Calu3 (cell line): ENCODE data around the gene SLC30A5. TPM values are rescaled to one million over a fixed set of nuclear protein-coding genes. Genes with fewer than 3 reads are reported as not detected.

ENCODE experiments used
- BruUV-seq: library from RNA; stranded (reverse); fragments of 400-500 nt; replicated peaks from 2 replicates; lab custom pipeline; 2021; lab: Mats Ljungman, UMichigan
- CTCF ChIA-PET: fragments of 300-600 bp; sonication (Branson Sonifier 250); formaldehyde crosslinking; loops from one replicate; lab custom pipeline; 2022; ENCODE audit warnings: antibody characterized with exemption; lab: Charles Lee
- DNase-seq: peaks from one replicate; pipeline ENCODE4 v3.0.0; 2022
- H3K27ac Mint-ChIP-seq: one replicate; pipeline ENCODE4 v1.8.0; 2022; ENCODE audit warnings: mixed read lengths; ENCODE audit not compliant: unreplicated experiment
- H3K27me3 Mint-ChIP-seq: one replicate; pipeline ENCODE4 v1.8.0; 2022; ENCODE audit warnings: mixed read lengths; ENCODE audit not compliant: unreplicated experiment
- H3K36me3 Mint-ChIP-seq: one replicate; pipeline ENCODE4 v1.8.0; 2022; ENCODE audit warnings: mild to moderate bottlenecking, moderate library complexity, mixed read lengths; ENCODE audit not compliant: insufficient read depth, unreplicated experiment
- H3K4me1 Mint-ChIP-seq: one replicate; pipeline ENCODE4 v1.8.0; 2022; ENCODE audit warnings: mild to moderate bottlenecking, low read depth, mixed read lengths; ENCODE audit not compliant: unreplicated experiment
- H3K4me3 Mint-ChIP-seq: one replicate; pipeline ENCODE4 v1.8.0; 2022; ENCODE audit warnings: mild to moderate bottlenecking, low read depth, moderate library complexity, mixed read lengths; ENCODE audit not compliant: unreplicated experiment
- H3K9me3 Mint-ChIP-seq: one replicate; pipeline ENCODE4 v1.8.0; 2022; ENCODE audit warnings: low read depth, mixed read lengths; ENCODE audit not compliant: unreplicated experiment
- intact Hi-C: fragments of 100-400 bp; cut with micrococcal nuclease; formaldehyde crosslinking; loops from one replicate; pipeline ENCODE4 v1.10.0; 2022; ENCODE audit not compliant: unreplicated experiment
- total RNA-seq: library from RNA; stranded (reverse); gene quantifications from 2 replicates; pipeline ENCODE4 v1.2.3, GENCODE V29; 2022
- TF ChIP-seq, protein P1 (sequence below): fragments of 200-600 bp; IDR thresholded peaks from one replicate; pipeline ENCODE4 v1.8.0; 2022; ENCODE audit warnings: antibody characterized with exemption; ENCODE audit not compliant: unreplicated experiment

The SLC30A5 gene
- total RNA-seq, 1 experiment from 2014 or later = 51.0 TPM

DNA sequence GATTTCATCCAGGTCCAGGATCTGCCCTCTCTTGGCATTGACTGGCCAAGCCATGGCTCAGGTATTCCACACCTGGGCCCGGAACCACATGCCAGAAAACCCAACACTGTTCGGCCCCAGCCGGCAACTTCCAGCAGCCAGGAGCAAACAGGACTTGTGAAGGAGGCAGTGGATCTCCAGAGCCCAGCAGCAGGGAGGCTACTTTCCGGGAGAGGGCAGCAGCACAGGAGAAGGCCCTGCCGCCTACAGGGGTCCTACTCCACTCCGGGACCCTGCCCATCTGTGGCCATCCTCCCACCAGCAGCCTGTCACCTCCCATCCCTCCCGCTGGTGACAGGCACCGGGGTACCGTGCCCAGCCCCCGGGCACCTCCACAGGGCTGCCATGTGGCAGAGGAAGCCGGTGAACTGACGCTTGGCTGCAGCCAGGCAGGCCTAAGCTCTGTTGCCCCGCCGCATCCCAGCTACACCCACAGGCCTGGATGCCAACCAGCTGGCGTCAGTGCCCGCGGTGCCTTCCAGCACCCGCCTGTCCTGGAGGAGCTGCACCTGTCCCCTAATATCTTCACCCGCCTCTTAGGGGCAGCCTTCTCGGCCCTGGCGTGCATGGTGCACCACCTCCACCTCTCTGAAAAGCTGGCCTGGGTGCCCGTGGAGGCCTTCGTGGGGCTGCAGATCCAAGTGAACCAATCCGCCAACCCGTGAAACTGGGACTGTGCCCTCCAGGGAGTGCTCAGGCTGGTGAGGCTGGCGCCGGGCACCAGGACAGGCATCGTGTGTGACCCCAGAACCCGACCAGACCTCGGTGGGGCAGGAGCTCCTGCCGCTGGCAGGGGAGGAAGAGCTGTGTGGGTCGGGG is 18.9 kb upstream of the SLC30A5 start:
- CTCF ChIA-PET = interaction anchor here (0.6 to 1.2 kb wide), 2 partner anchors 32 to 205 kb away, joined by 3 to 4 read pairs; no protein-coding TSS in a partner anchor
- peaks cover 30% of the 10 kb centered on the region for H3K4me1 Mint-ChIP-seq
- H3K27me3 Mint-ChIP-seq = no peaks in the 10 kb centered on the region
- no peaks in the 10 kb centered on the region for H3K9me3 Mint-ChIP-seq
- H3K27ac Mint-ChIP-seq = no peak overlapping the region
- intact Hi-C loops = loop anchor here (10.0 kb wide), 1 partner anchor 50 kb away; no protein-coding TSS in a partner anchor
- BruUV-seq = no TSS peak
- TF ChIP-seq, protein P1, sequence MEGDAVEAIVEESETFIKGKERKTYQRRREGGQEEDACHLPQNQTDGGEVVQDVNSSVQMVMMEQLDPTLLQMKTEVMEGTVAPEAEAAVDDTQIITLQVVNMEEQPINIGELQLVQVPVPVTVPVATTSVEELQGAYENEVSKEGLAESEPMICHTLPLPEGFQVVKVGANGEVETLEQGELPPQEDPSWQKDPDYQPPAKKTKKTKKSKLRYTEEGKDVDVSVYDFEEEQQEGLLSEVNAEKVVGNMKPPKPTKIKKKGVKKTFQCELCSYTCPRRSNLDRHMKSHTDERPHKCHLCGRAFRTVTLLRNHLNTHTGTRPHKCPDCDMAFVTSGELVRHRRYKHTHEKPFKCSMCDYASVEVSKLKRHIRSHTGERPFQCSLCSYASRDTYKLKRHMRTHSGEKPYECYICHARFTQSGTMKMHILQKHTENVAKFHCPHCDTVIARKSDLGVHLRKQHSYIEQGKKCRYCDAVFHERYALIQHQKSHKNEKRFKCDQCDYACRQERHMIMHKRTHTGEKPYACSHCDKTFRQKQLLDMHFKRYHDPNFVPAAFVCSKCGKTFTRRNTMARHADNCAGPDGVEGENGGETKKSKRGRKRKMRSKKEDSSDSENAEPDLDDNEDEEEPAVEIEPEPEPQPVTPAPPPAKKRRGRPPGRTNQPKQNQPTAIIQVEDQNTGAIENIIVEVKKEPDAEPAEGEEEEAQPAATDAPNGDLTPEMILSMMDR = peak; percentile 18
- H3K4me3 Mint-ChIP-seq = no peak overlapping the region
- peak; percentile 11 for DNase-seq
- H3K36me3 Mint-ChIP-seq = peaks cover 15% of the 10 kb centered on the region

GRCh38 chr5:69075522-69076179 is 18.2 kb upstream of the SLC30A5 start:
- TF ChIP-seq, protein P1 = no peak
- H3K36me3 Mint-ChIP-seq = peaks cover 15% of the 10 kb centered on the region

DNA sequence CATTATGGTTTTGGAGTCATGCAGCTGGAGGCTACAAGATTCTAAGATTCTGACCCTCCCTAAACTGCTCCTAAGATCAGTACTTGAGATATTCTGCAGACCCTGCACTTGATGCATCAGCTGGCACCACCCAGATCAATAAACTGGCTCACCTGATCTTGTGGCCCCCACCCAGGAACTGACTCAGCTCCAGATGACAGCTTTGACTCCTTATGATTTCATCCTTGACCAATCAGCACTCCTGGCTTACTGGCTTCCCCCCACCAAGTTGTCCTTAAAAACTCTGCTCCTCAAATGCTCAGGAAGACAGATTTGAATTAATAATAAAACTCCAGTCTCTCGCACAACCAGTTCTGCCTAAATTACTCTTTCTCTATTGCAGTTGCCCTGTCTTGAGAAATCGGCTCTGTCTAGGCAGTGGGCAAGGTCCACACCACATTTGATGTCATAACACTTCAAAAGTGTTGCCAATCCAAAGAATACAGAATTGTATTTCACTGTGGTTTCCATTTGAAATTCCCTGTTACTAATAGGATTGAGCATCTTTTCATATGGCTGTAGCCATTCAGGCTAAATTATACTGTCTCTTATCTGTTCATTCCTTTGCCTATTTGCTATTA is 14.8 kb upstream of the SLC30A5 start:
- TF ChIP-seq, protein P1 = no peak
- CTCF ChIA-PET = no interaction called here
- H3K27ac Mint-ChIP-seq = peak overlapping the region; percentile 89
- H3K36me3 Mint-ChIP-seq = peaks cover 15% of the 10 kb centered on the region
- H3K4me3 Mint-ChIP-seq = peak overlapping the region; percentile 46
- intact Hi-C loops = loop anchor here (10.0 kb wide), 1 partner anchor 54 kb away; no protein-coding TSS in a partner anchor
- DNase-seq = peak; percentile 65
- no peaks in the 10 kb centered on the region for H3K9me3 Mint-ChIP-seq
- H3K27me3 Mint-ChIP-seq = no peaks in the 10 kb centered on the region
- no TSS peak for BruUV-seq
- peaks cover 38% of the 10 kb centered on the region for H3K4me1 Mint-ChIP-seq

More at GRCh38 chr5:69075522-69076179, 18.2 kb upstream of the SLC30A5 start:
- peak; percentile 28 for DNase-seq
- CTCF ChIA-PET = interaction anchor here (0.6 to 1.2 kb wide), 2 partner anchors 32 to 204 kb away, joined by 3 to 4 read pairs; no protein-coding TSS in a partner anchor
- Mint-ChIP-seq H3K27ac (peak overlapping the region; percentile 14), H3K4me3 (peak overlapping the region; percentile 11), H3K9me3 (no peaks in the 10 kb centered on the region), H3K4me1 (peaks cover 30% of the 10 kb centered on the region), H3K27me3 (no peaks in the 10 kb centered on the region)
- BruUV-seq = no TSS peak
- intact Hi-C loops = loop anchor here (10.0 kb wide), 1 partner anchor 51 kb away; no protein-coding TSS in a partner anchor

DNA sequence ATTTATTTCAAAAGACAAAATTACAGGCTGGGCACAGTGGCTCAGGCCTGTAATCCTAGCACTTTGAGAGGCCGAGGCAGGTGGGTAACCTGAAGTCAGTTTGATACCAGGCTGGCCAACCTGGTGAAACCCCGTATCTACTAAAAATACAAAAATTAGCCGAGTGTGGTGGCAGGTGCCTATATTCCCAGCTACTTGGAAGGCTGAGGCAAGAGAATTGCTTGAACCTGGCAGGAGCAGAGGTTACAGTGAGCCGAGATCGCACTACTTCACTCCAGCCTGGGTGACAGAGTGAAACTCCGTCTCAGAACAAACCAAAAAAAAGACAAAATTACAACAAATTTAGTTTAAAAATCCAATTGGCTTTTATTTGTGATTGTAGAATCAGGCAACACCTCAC is 14.3 kb upstream of the SLC30A5 start:
- BruUV-seq = no TSS peak
- Mint-ChIP-seq H3K4me3 (peak overlapping the region; percentile 46), H3K9me3 (no peaks in the 10 kb centered on the region), H3K27me3 (no peaks in the 10 kb centered on the region), H3K36me3 (peaks cover 15% of the 10 kb centered on the region), H3K27ac (peak overlapping the region; percentile 89), H3K4me1 (peaks cover 38% of the 10 kb centered on the region)
- TF ChIP-seq, protein P1 = no peak
- CTCF ChIA-PET = no interaction called here
- no peak for DNase-seq
- intact Hi-C loops = loop anchor here (10.0 kb wide), 1 partner anchor 55 kb away; no protein-coding TSS in a partner anchor
